ENCODE measurements around the gene AGFG2.

Gene AGFG2
- long read RNA-seq, partial matches to known transcripts = 0 of 1 reads
- long read RNA-seq, other reads (novel, unspliced or antisense) = 1 of 1 reads

DNA sequence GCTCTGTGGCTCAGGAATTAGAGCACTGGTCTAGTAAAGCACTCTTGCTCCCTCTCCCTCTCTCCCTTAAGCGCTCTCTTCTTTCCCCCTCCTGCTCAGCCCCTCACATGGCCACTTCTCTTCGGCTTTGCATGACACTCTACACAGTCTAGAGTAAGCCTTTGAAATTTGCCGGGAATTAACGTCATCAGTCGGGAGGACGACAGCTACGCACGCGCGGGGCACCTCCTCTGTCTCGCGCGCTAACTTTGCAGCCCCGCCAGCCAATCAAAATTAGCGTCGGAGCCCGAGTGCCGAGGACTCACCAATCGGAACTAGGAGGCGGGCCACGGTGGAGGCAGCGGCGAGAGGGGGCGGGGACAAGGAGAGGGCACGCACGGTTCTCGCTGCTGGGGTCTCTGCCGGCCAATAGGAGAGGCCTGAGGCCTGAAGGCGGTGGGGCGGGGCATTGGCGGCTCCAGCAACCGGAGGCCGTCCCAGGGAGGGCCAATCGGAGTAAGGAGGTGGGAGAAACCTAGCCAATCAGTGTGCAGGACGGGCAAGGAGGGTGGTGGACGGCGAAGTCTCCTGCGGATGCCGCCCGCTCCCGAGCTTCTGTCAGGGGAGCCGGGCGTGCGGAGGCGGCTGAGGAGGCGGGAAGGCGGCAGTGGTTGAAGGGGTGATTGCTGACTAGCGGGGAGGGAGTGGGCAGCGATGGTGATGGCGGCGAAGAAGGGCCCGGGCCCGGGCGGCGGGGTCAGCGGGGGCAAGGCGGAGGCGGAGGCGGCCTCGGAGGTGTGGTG is at the start of gene AGFG2:
Gene AGFG2, plus strand, starts transcription at position 550 of the 782 bp plus-strand sequence. Its CDS starts 144 bp downstream, at position 694.
- Histone ChIP-seq H3K4me3 (replicated peaks; ENCODE audit: insufficient read depth, low read length) (peak within 1 kb of the TSS; percentile 82), H3K27ac (replicated peaks) (peak within 1 kb of the TSS; percentile 49), H3K27me3 (ENCODE audit: insufficient read depth, poor library complexity, severe bottlenecking) (no peaks in the 10 kb centered on the region)
- TF ChIP-seq SPI1 (IDR thresholded peaks at IDR 0.05; ENCODE audit: borderline replicate concordance, low read depth) = no peak
- TF ChIP-seq POLR2AphosphoS5 (IDR thresholded peaks at IDR 0.05; ENCODE audit: low read depth) = peak; percentile 34; the same call in 1 of the 2 replicates
- DNase-seq (ENCODE audit: low read depth in 1 of 2, low spot score in 1 of 2) = peak; percentile 99 to 100

DNA sequence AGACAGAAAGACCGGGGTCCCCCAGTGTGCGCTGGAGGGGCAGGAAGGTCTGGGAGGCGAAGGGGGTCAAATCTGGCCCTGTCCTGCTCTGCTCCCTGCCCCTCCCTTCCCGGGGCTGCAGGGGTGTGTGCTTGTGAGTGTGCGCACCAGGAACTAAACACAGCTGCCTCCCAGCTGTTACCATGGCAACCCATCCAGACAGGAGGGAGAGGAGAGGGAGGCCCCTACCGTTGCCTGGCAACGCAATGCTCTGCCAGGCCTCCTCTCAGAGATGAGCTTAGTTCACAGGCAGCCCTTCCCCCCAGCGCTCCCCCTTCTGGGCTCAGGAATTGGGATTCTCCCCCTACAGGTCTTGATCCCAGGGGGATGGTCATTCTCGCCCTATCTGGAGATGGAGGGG is 49.2 kb upstream of the AGFG2 start:
- H3K27ac ChIP-seq (replicated peaks) = no peak overlapping the region
- peak; percentile 77 to 84 for DNase-seq (ENCODE audit: low read depth in 1 of 2, low spot score in 1 of 2)
- H3K4me3 ChIP-seq (replicated peaks; ENCODE audit: insufficient read depth, low read length) = no peak overlapping the region
- TF ChIP-seq SPI1 (IDR thresholded peaks at IDR 0.05; ENCODE audit: borderline replicate concordance, low read depth) = no peak
- TF ChIP-seq GABPA (IDR thresholded peaks at IDR 0.05; ENCODE audit: low read depth) = no peak
- no peak for TF ChIP-seq CTCF (IDR thresholded peaks at IDR 0.05; ENCODE audit: insufficient read depth, low read length)
- TF ChIP-seq POLR2AphosphoS5 (IDR thresholded peaks at IDR 0.05; ENCODE audit: low read depth) = no peak
- TF ChIP-seq REST (IDR thresholded peaks at IDR 0.05; ENCODE audit: insufficient replicate concordance, low read depth) = no peak
- H3K27me3 ChIP-seq (ENCODE audit: insufficient read depth, poor library complexity, severe bottlenecking) = peaks cover 16% of the 10 kb centered on the region

- DNase-seq (ENCODE audit: low read depth in 1 of 2, low spot score in 1 of 2) = no peak
- H3K27me3 ChIP-seq (ENCODE audit: insufficient read depth, poor library complexity, severe bottlenecking) = peaks cover 18% of the 10 kb centered on the region
- no peak overlapping the region for H3K27ac ChIP-seq (replicated peaks)
- no peak overlapping the region for H3K4me3 ChIP-seq (replicated peaks; ENCODE audit: insufficient read depth, low read length)
- TF ChIP-seq GABPA (IDR thresholded peaks at IDR 0.05; ENCODE audit: low read depth) (no peak), CTCF (IDR thresholded peaks at IDR 0.05; ENCODE audit: insufficient read depth, low read length) (no peak), REST (IDR thresholded peaks at IDR 0.05; ENCODE audit: insufficient replicate concordance, low read depth) (no peak), POLR2AphosphoS5 (IDR thresholded peaks at IDR 0.05; ENCODE audit: low read depth) (no peak)
Observed at GRCh38 chr7:100490483-100491191, 48.4 kb upstream of the AGFG2 start.

DNA sequence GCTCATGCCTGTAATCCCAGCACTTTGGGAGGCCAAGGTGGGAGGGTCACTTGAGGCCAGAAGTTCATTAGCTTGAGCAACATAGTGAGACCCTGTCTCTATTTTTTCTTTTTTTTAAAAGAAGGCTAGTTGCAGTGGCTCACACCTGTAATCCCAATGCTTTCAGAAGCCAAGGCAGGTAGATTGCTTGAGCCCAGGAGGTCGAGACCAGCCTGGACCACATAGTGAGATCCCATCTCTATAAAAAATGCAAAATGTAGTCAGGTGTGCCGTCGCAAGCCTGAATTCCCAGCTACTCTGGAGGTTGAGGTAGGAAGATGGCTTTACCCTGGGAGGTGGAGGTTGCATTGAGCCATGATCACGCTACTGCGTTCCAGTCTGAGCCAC is 47.8 kb upstream of the AGFG2 start:
- Histone ChIP-seq H3K27ac (replicated peaks) (no peak overlapping the region), H3K4me3 (replicated peaks; ENCODE audit: insufficient read depth, low read length) (no peak overlapping the region), H3K27me3 (ENCODE audit: insufficient read depth, poor library complexity, severe bottlenecking) (peaks cover 20% of the 10 kb centered on the region)
- DNase-seq (ENCODE audit: low read depth in 1 of 2, low spot score in 1 of 2) = no peak
- TF ChIP-seq GABPA (IDR thresholded peaks at IDR 0.05; ENCODE audit: low read depth) (no peak), POLR2AphosphoS5 (IDR thresholded peaks at IDR 0.05; ENCODE audit: low read depth) (no peak)

Data from HL-60 (cell line).